ENCODE measurements around the gene GOLT1A. TPM values are rescaled to one million over a fixed set of nuclear protein-coding genes. Genes with fewer than 3 reads are reported as not detected.

GOLT1A gene
- polyA plus RNA-seq, 3 donors = not detected

DNA sequence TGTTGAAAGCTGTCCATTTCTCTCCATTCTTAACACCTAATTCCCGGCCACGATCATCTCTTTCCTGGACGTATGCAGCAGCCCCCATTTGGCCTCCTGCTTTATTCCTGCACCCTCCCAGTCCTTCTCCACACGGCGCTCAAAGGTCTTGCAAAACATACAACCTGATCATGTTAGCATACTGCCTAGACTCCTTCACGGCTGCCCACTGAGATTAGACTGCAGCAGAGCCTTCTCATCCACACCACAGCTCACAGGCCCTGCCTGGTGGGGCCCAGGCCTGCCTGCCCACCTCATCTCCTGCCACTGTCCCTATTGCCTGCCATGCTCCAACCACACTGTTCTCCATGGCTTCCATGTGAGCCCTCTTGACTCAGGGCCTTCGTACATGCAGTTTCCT lies 2.7 kb downstream of the GOLT1A start:
- no peak overlapping the region for H2AFZ ChIP-seq (ENCODE audit: insufficient read depth, low read depth, low read length, poor library complexity, severe bottlenecking)
- no peak overlapping the region for H3K27ac ChIP-seq (ENCODE audit: low read depth in 1 of 2, low read length in 2 of 2)
- no peak overlapping the region for H3K27ac Mint-ChIP-seq
- no peaks in the 10 kb centered on the region for H4K20me1 ChIP-seq (ENCODE audit: insufficient read depth, low read length)
- no peaks in the 10 kb centered on the region for H3K36me3 Mint-ChIP-seq
- TF ChIP-seq, protein P1, sequence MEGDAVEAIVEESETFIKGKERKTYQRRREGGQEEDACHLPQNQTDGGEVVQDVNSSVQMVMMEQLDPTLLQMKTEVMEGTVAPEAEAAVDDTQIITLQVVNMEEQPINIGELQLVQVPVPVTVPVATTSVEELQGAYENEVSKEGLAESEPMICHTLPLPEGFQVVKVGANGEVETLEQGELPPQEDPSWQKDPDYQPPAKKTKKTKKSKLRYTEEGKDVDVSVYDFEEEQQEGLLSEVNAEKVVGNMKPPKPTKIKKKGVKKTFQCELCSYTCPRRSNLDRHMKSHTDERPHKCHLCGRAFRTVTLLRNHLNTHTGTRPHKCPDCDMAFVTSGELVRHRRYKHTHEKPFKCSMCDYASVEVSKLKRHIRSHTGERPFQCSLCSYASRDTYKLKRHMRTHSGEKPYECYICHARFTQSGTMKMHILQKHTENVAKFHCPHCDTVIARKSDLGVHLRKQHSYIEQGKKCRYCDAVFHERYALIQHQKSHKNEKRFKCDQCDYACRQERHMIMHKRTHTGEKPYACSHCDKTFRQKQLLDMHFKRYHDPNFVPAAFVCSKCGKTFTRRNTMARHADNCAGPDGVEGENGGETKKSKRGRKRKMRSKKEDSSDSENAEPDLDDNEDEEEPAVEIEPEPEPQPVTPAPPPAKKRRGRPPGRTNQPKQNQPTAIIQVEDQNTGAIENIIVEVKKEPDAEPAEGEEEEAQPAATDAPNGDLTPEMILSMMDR (IDR thresholded peaks at IDR 0.05) = no peak
- H3K36me3 ChIP-seq (replicated peaks in 1 of 2; ENCODE audit: control insufficient read depth in 1 of 2, insufficient read depth in 2 of 2, low read length in 2 of 2) = no peaks in the 10 kb centered on the region
- H3K4me3 ChIP-seq (replicated peaks in 1 of 3; ENCODE audit: low read depth in 2 of 3, low read length in 3 of 3) = no peak overlapping the region
- peaks cover 7 to 8% of the 10 kb centered on the region in 2 donors for H3K4me1 ChIP-seq (ENCODE audit: control insufficient read depth in 1 of 2, insufficient read depth in 2 of 2, low read length in 2 of 2)
- no peaks in the 10 kb centered on the region for H3K79me2 ChIP-seq (ENCODE audit: insufficient read depth, low read length)
- H3K4me3 Mint-ChIP-seq = no peak overlapping the region
- WGBS (ENCODE audit: insufficient coverage) = 90% methylated on average over 7 of the region's 7 CpGs
- H3K4me1 Mint-ChIP-seq = peaks cover 8% of the 10 kb centered on the region
- no peaks in the 10 kb centered on the region for H3K9me3 Mint-ChIP-seq
- H3K9ac ChIP-seq (ENCODE audit: insufficient read depth, low read length, poor library complexity, severe bottlenecking) = no peak overlapping the region
- H3K27me3 Mint-ChIP-seq (ENCODE audit: low read depth in 3 of 3) = peaks cover 11 to 14% (median 11%) of the 10 kb centered on the region in 3 donors
- no peak overlapping the region for H3K4me2 ChIP-seq (replicated peaks; ENCODE audit: extremely low read depth, low read length, poor library complexity, severe bottlenecking)
- peaks cover 0 to 5% of the 10 kb centered on the region in 2 donors for H3K27me3 ChIP-seq (ENCODE audit: control insufficient read depth in 2 of 2, insufficient read depth in 2 of 2, low read length in 2 of 2)
- intact Hi-C loops (cut with micrococcal nuclease) = no loop called here
- H3K9me3 ChIP-seq (replicated peaks in 1 of 2; ENCODE audit: control insufficient read depth in 1 of 2, insufficient read depth in 1 of 2, low read length in 2 of 2) = no peaks in the 10 kb centered on the region
- no peak for DNase-seq

DNA sequence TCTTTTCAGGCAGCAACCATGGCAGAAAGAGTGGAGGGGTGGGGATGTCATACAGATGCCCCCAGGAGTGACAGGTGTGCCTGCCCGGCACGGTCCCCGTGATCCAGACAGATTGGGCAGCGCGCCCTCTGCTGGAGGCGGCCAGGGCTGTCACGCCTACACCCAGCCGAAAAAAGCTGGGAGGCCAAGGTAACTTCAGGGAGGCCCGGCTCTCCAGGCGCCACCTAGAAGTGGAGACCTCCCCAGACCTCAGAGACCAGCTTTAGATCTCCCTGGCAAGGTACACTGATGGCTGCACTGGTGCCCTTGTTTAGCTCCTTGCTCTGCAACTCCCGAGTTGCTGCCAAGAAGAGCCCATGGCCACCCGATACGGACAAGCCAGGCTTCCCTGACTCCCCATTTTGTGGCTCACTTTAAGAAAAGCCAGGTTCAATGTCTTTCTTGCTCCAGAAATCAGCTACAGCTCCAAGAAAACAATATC lies 6.6 kb downstream of the GOLT1A start:
- Histone ChIP-seq H3K27me3 (ENCODE audit: control insufficient read depth in 2 of 2, insufficient read depth in 2 of 2, low read length in 2 of 2) (no peaks in the 10 kb centered on the region), H3K79me2 (ENCODE audit: insufficient read depth, low read length) (no peaks in the 10 kb centered on the region), H3K4me3 (replicated peaks in 1 of 3; ENCODE audit: low read depth in 2 of 3, low read length in 3 of 3) (no peak overlapping the region), H3K27ac (ENCODE audit: low read depth in 1 of 2, low read length in 2 of 2) (no peak overlapping the region), H3K4me1 (ENCODE audit: control insufficient read depth in 1 of 2, insufficient read depth in 2 of 2, low read length in 2 of 2) (no peaks in the 10 kb centered on the region), H3K9ac (ENCODE audit: insufficient read depth, low read length, poor library complexity, severe bottlenecking) (no peak overlapping the region), H2AFZ (ENCODE audit: insufficient read depth, low read depth, low read length, poor library complexity, severe bottlenecking) (peak overlapping the region; percentile 26), H4K20me1 (ENCODE audit: insufficient read depth, low read length) (no peaks in the 10 kb centered on the region), H3K9me3 (replicated peaks in 1 of 2; ENCODE audit: control insufficient read depth in 1 of 2, insufficient read depth in 1 of 2, low read length in 2 of 2) (no peaks in the 10 kb centered on the region), H3K4me2 (replicated peaks; ENCODE audit: extremely low read depth, low read length, poor library complexity, severe bottlenecking) (no peak overlapping the region), H3K36me3 (replicated peaks in 1 of 2; ENCODE audit: control insufficient read depth in 1 of 2, insufficient read depth in 2 of 2, low read length in 2 of 2) (no peaks in the 10 kb centered on the region)
- no peaks in the 10 kb centered on the region for H3K9me3 Mint-ChIP-seq
- DNase-seq = peak; percentile 23 to 47 (median 34)
- WGBS (ENCODE audit: insufficient coverage) = 30% methylated on average over 11 of the region's 13 CpGs
- no peak overlapping the region for H3K4me3 Mint-ChIP-seq
- peaks cover 9 to 24% (median 18%) of the 10 kb centered on the region in 3 donors for H3K27me3 Mint-ChIP-seq (ENCODE audit: low read depth in 3 of 3)
- no peaks in the 10 kb centered on the region for H3K4me1 Mint-ChIP-seq
- no peak overlapping the region for H3K27ac Mint-ChIP-seq
- intact Hi-C loops (cut with micrococcal nuclease) = loop anchor here in 1 of 2 donors (2.0 kb wide), 1 partner anchor 44 kb away; no protein-coding TSS in a partner anchor
- H3K36me3 Mint-ChIP-seq = no peaks in the 10 kb centered on the region
- TF ChIP-seq, protein P1 (IDR thresholded peaks at IDR 0.05) = peak; percentile 95
